Cardiac fibroblast (primary cell): Measurements from ENCODE around the gene KRT4.

Experiments
- DNase-seq, 2 donors: peaks; one replicate each; pipeline versions ENCODE4 v3.0.0 to v3.0.0-alpha.2; 2010; ENCODE audit warnings: low read depth in 2 of 2
- H3K4me3 ChIP-seq, 2 donors: replicated peaks in 1 of 2; 1 replicate in 1 of 2; 2 replicates in 1 of 2; pipeline ENCODE4 v1.5.1; 2011; ENCODE audit warnings: low read depth in 2 of 2, low read length in 2 of 2, mild to moderate bottlenecking in 2 of 2, moderate library complexity in 1 of 2
- TF ChIP-seq, protein P1 (sequence below): IDR thresholded peaks from one replicate; pipeline ENCODE4 v1.5.1; 2011; ENCODE audit warnings: low read depth, mild to moderate bottlenecking, low read length, inconsistent platforms

Gene KRT4

DNA sequence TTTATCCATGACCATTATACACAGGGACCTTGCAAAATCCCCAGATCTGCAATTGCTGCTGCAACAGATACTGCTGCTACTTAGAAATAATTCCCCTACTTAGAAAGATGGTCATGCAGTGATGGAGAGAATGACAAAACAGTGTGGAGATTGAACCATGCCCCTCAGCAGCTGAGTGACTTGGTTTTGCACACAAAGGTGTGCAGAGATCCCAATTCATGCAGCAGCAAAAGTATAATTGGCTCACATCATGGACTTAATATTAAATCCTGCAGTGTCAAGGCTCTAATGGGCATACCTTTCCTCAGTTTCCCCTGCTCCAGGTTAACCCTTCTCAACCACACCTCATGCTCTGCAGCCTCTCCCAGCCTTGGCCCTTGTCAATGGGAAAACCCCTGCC is 37.9 kb upstream of the KRT4 start:
- TF ChIP-seq, protein P1, sequence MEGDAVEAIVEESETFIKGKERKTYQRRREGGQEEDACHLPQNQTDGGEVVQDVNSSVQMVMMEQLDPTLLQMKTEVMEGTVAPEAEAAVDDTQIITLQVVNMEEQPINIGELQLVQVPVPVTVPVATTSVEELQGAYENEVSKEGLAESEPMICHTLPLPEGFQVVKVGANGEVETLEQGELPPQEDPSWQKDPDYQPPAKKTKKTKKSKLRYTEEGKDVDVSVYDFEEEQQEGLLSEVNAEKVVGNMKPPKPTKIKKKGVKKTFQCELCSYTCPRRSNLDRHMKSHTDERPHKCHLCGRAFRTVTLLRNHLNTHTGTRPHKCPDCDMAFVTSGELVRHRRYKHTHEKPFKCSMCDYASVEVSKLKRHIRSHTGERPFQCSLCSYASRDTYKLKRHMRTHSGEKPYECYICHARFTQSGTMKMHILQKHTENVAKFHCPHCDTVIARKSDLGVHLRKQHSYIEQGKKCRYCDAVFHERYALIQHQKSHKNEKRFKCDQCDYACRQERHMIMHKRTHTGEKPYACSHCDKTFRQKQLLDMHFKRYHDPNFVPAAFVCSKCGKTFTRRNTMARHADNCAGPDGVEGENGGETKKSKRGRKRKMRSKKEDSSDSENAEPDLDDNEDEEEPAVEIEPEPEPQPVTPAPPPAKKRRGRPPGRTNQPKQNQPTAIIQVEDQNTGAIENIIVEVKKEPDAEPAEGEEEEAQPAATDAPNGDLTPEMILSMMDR: no peak
- no peak overlapping the region for H3K4me3 ChIP-seq
- DNase-seq: no peak

DNA sequence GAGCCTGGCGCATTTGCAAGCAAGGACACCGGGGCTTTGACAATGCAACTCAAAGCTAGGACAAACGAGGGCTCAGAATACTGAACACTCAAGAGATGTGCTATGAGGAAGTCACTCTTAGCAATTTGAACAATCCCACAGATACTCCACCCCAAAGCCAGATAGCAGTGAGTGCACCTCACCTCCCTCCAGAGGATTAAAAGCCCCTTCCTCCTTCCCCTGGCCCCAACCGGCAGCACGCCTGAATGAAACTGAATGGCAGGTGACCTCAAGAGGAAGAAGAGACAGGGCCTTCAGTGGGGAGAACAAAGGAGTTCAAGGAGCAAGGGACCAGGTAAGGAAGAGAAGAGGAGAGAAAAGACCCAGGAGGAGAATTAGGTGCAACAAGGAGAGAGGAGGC is 36.8 kb upstream of the KRT4 start:
- no peak for DNase-seq
- H3K4me3 ChIP-seq: no peak overlapping the region
- TF ChIP-seq, protein P1: no peak

DNA sequence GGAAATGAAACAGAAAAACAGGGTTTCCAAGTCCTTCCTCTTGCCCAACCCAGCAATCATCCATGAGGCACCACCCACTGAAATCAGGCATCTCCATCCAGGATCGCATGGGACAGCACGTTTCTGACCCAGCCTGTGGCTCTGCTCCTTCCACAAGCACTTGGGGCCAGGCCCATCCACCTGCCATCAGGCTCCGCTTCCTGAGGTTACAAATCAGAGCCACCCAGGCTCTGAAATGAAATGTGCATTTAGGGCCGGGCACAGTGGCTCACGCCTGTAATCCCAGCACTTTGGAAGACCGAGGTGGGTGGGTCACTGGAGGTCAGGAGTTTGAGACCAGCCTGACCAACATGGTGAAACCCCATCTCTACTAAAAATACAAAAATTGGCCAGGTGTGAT is 35.6 kb upstream of the KRT4 start:
- no peak for DNase-seq

DNA sequence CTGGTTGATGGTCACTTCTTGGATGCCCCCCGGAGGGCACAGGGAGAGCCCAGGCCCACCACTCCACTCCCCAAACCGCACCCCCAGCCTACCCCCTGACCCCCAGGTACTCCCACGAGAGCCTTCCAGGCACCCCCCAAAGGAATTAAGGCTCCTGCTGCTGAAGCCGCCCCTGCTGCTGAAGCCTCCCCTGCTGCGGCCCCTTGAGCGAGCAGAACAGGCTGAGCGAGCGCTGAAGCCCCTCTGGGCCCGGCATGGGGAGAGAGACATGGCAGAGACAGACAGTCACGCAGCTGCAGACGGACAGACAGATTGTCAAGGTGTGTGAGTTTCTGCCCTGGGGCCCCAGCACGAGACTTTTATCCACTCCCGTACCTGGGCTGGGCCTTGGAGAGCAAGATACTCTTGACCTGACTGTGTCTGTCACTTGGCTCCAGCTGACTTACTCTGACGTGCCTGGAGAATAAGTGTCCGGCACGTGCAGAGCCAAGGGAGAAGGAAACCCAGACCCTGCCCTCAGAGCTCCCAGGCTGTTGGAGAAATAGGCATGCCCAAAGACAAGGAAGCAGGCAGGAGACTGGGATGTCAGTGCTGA is 34.8 kb upstream of the KRT4 start, which contains the start of gene KRT78:
TSS of gene KRT78 (minus strand) at position 334 of the 595 bp plus-strand sequence. CDS start at position 270, 64 bp downstream.
- TF ChIP-seq, protein P1: no peak
- no peak for DNase-seq
- no peak within 1 kb of the TSS for H3K4me3 ChIP-seq

More for the DNA sequence above, 35.6 kb upstream of the KRT4 start:
- TF ChIP-seq, protein P1: no peak
- no peak overlapping the region for H3K4me3 ChIP-seq

DNA sequence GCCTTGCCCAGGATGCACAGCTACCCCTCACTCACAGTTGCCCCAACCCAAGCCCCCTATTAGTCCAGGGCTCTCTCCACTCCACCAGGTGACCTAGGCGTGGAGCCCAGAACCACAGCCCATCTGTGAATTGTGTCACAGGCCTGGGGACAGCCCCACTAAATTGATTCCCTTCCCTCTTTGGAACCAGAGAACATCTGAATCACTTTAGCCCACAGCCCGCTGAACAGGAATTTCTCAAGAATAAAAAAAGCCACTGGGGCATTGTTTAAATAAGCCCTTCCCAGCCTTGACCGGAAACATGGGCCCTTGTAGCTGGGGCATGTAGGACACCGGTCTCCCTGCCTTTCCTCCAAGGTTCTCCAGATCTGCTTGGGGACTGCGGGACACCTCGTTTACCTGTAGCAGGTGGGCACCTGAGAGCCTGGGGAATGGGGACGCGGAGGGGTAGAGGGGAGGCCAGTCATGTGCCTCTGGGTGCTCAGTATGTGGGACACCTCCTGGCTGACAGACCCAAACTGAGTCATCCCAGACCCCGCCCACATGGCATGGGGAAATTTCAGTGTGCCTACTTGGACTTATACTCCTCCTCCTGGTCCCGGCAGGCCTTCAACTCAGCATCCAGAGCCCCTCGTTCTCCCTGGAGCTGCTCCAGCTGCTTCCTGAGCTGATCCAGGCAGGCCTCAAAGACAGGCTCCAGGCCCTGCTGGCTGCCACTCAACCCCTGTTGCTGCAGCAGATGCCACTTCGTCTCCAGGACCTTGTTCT is 33.6 kb upstream of the KRT4 start:
- H3K4me3 ChIP-seq: no peak overlapping the region
- peak; percentile 36 to 55 for DNase-seq
- TF ChIP-seq, protein P1: no peak

DNA sequence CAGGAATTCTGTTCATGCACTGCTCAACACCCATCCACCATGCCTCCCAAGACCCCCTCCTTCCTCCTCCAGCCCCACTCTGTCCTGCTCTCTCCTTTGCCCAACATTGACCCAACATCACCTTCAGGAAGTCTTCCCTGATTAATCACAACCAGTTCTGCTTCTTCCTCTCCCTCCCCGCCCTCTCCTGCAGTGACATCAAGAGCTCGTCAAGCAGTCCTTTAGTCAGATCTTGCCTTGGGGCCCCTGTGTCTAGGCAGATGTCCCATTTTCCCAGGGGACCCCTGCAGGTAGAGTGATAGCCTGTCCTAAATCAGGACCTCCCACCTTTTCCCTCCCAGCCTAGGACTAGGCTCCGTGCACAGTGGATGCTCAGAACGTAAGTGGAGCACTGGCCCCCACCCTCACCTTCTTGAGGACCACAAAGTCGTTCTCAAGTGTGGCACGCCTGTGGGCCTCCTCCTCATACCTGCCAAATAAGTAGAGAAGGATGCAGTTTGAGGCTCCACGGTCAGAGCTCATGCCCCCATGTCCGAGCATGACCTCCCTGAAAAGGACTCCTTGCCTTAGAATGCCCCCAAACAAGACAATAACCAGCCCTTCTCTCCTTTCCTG is 32.5 kb upstream of the KRT4 start:
- DNase-seq: no peak
- H3K4me3 ChIP-seq: no peak overlapping the region
- TF ChIP-seq, protein P1: no peak
